IMR-90 (cell line): ENCODE data around the gene KRTAP5-7. TPM values are rescaled to one million over a fixed set of nuclear protein-coding genes. Genes with fewer than 3 reads are reported as not detected.

Source experiments
- ATAC-seq: fragments of 200-7000 bp; cut with Tn5 transposase; 2 replicates; pipeline ENCODE4 v1.9.1; 2020; ENCODE audit warnings: low read depth, mild to moderate bottlenecking, moderate library complexity
- BruUV-seq: library from RNA; stranded (reverse); fragments of 400-500 nt; replicated peaks from 2 replicates; lab custom pipeline; 2021; lab: Mats Ljungman, UMichigan
- CTCF ChIA-PET: fragments of 300-600 bp; formaldehyde crosslinking; extraction: SDS; loops from one replicate; lab custom pipeline; 2021; ENCODE audit warnings: antibody characterized with exemption; lab: Yijun Ruan, JAX
- POLR2A ChIA-PET: fragments of 300-600 bp; sonication (Branson Sonifier 250); formaldehyde crosslinking; loops from one replicate; lab custom pipeline; 2022; ENCODE audit warnings: antibody characterized with exemption; ENCODE audit not compliant: unreplicated experiment; lab: Charles Lee
- DNase-seq: peaks from one replicate; pipeline ENCODE4 v3.0.0; 2013
- H2AFZ ChIP-seq: replicated peaks from 2 replicates; pipeline ENCODE3; 2013; ENCODE audit warnings: low read length, mild to moderate bottlenecking; ENCODE audit not compliant: poor library complexity
- H2AK5ac ChIP-seq: 2 replicates; pipeline ENCODE4 v1.6.1; 2013; ENCODE audit warnings: low read depth, low read length, inconsistent platforms
- H2AK9ac ChIP-seq: replicated peaks from 2 replicates; pipeline ENCODE3; 2013; ENCODE audit warnings: mild to moderate bottlenecking, low read depth, low read length, moderate library complexity; ENCODE audit not compliant: poor library complexity
- H2BK120ac ChIP-seq: 2 replicates; pipeline ENCODE4 v1.6.1; 2013; ENCODE audit warnings: low read depth, low read length, inconsistent platforms
- H2BK15ac ChIP-seq: 3 replicates; pipeline ENCODE4 v1.6.1; 2013; ENCODE audit warnings: low read depth, low read length, inconsistent platforms
- H2BK20ac ChIP-seq: 2 replicates; pipeline ENCODE4 v1.6.1; 2013; ENCODE audit warnings: low read depth, mild to moderate bottlenecking, inconsistent platforms, low read length, moderate library complexity
- H2BK5ac ChIP-seq: 2 replicates; pipeline ENCODE4 v1.6.1; 2013; ENCODE audit warnings: mild to moderate bottlenecking, low read depth, low read length, inconsistent platforms; ENCODE audit not compliant: poor library complexity, severe bottlenecking
- H3K14ac ChIP-seq: replicated peaks from 2 replicates; pipeline ENCODE4 v1.6.1; 2013; ENCODE audit warnings: low read depth, low read length, inconsistent platforms
- H3K18ac ChIP-seq: 2 replicates; pipeline ENCODE4 v1.6.1; 2013; ENCODE audit warnings: low read depth, low read length, control low read depth
- H3K23ac ChIP-seq: 2 replicates; pipeline ENCODE4 v1.6.1; 2013; ENCODE audit warnings: low read depth, low read length, inconsistent platforms
- H3K27ac ChIP-seq: 2 replicates; pipeline ENCODE4 v1.5.1; 2013; ENCODE audit warnings: mild to moderate bottlenecking, control low read depth, low read length; ENCODE audit not compliant: insufficient read depth
- H3K27me3 ChIP-seq: 2 replicates; pipeline ENCODE4 v1.6.1; 2013; ENCODE audit warnings: low read length; ENCODE audit not compliant: control insufficient read depth, insufficient read depth
- H3K36me3 ChIP-seq: 2 replicates; pipeline ENCODE4 v1.6.1; 2013; ENCODE audit warnings: low read length, mixed read lengths; ENCODE audit not compliant: control insufficient read depth, insufficient read depth
- H3K4ac ChIP-seq: 2 replicates; pipeline ENCODE4 v1.6.1; 2013; ENCODE audit warnings: low read depth, low read length, inconsistent platforms
- H3K4me1 ChIP-seq: 2 replicates; pipeline ENCODE4 v1.6.1; 2013; ENCODE audit warnings: low read length, mixed read lengths; ENCODE audit not compliant: control insufficient read depth, insufficient read depth
- H3K4me2 ChIP-seq: 2 replicates; pipeline ENCODE4 v1.6.1; 2013; ENCODE audit warnings: low read depth, mild to moderate bottlenecking, control low read depth, low read length, moderate library complexity
- H3K4me3 ChIP-seq: 2 replicates; pipeline ENCODE4 v1.5.1; 2013; ENCODE audit warnings: low read depth, mild to moderate bottlenecking, control low read depth, low read length, moderate library complexity; ENCODE audit not compliant: insufficient read depth
- H3K56ac ChIP-seq: 2 replicates; pipeline ENCODE4 v1.6.1; 2013; ENCODE audit warnings: low read length, inconsistent platforms; ENCODE audit not compliant: insufficient read depth; ENCODE audit errors: extremely low read depth
- H3K79me1 ChIP-seq, 2 experiments: 2 replicates each; pipeline ENCODE4 v1.6.1; 2013; ENCODE audit warnings: low read length in 2 of 2, inconsistent platforms in 1 of 2, low read depth in 1 of 2
- H3K9ac ChIP-seq: 2 replicates; pipeline ENCODE4 v1.6.1; 2013; ENCODE audit warnings: low read depth, low read length, control low read depth
- H3K9me1 ChIP-seq: 2 replicates; pipeline ENCODE4 v1.6.1; 2013; ENCODE audit warnings: low read length, inconsistent platforms; ENCODE audit not compliant: insufficient read depth
- H3K9me3 ChIP-seq: 2 replicates; pipeline ENCODE4 v1.6.1; 2013; ENCODE audit warnings: low read length; ENCODE audit not compliant: control insufficient read depth, insufficient read depth
- H4K20me1 ChIP-seq: 2 replicates; pipeline ENCODE4 v1.6.1; 2013; ENCODE audit warnings: low read length, inconsistent platforms; ENCODE audit not compliant: insufficient read depth
- H4K5ac ChIP-seq: 2 replicates; pipeline ENCODE4 v1.6.1; 2013; ENCODE audit warnings: mild to moderate bottlenecking, low read depth, low read length, control low read depth
- H4K8ac ChIP-seq, 2 experiments: 2 replicates each; pipeline ENCODE4 v1.6.1; 2013; ENCODE audit warnings: low read depth in 2 of 2, low read length in 2 of 2, control low read depth in 1 of 2, inconsistent platforms in 1 of 2
- H4K91ac ChIP-seq: 2 replicates; pipeline ENCODE4 v1.6.1; 2013; ENCODE audit warnings: low read depth, low read length, inconsistent platforms; ENCODE audit not compliant: insufficient read depth
- BHLHE40 ChIP-seq: fragments of 150-350 bp; IDR thresholded peaks from 2 replicates; pipeline ENCODE4 v1.6.1; 2016; ENCODE audit warnings: mild to moderate bottlenecking, low read depth, low read length
- CEBPB ChIP-seq: IDR thresholded peaks from 2 replicates; pipeline ENCODE4 v1.6.1; 2012; ENCODE audit warnings: low read depth, low read length, improper control_type of control experiment
- CHD1 ChIP-seq: IDR thresholded peaks from 2 replicates; pipeline ENCODE4 v1.6.1; 2012; ENCODE audit warnings: low read depth, low read length, improper control_type of control experiment
- CTCF ChIP-seq: conservative IDR thresholded peaks from 2 replicates; pipeline ENCODE4 v1.5.1; 2012; ENCODE audit warnings: mild to moderate bottlenecking, low read depth, low read length, improper control_type of control experiment
- ELK1 ChIP-seq: fragments of 150-350 bp; IDR thresholded peaks from 2 replicates; pipeline ENCODE4 v1.6.1; 2016; ENCODE audit warnings: low read depth, mild to moderate bottlenecking, low read length, moderate library complexity, borderline replicate concordance
- FOS ChIP-seq: fragments of 150-350 bp; IDR thresholded peaks from 2 replicates; pipeline ENCODE4 v1.6.1; 2016; ENCODE audit warnings: low read depth, low read length
- MAFK ChIP-seq: IDR thresholded peaks from 2 replicates; pipeline ENCODE4 v1.6.1; 2012; ENCODE audit warnings: low read depth, low read length, improper control_type of control experiment
- MAZ ChIP-seq: IDR thresholded peaks from 2 replicates; pipeline ENCODE4 v1.6.1; 2012; ENCODE audit warnings: low read depth, mild to moderate bottlenecking, low read length, improper control_type of control experiment, moderate library complexity, borderline replicate concordance
- MXI1 ChIP-seq: IDR thresholded peaks from 2 replicates; pipeline ENCODE4 v1.6.1; 2012; ENCODE audit warnings: low read depth, mild to moderate bottlenecking, low read length, moderate library complexity, borderline replicate concordance
- NFE2L2 ChIP-seq: fragments of 150-350 bp; IDR thresholded peaks from 2 replicates; pipeline ENCODE4 v1.6.1; 2016; ENCODE audit warnings: low read depth, mild to moderate bottlenecking, low read length
- POLR2A ChIP-seq: IDR thresholded peaks from 2 replicates; pipeline ENCODE4 v1.6.1; 2012; ENCODE audit warnings: mild to moderate bottlenecking, low read depth, low read length
- RAD21 ChIP-seq: IDR thresholded peaks from 2 replicates; pipeline ENCODE4 v1.6.1; 2012; ENCODE audit warnings: low read length, improper control_type of control experiment
- RCOR1 ChIP-seq: IDR thresholded peaks from 2 replicates; pipeline ENCODE4 v1.6.1; 2012; ENCODE audit warnings: mild to moderate bottlenecking, low read length, improper control_type of control experiment; ENCODE audit not compliant: insufficient replicate concordance
- RFX5 ChIP-seq: IDR thresholded peaks from 2 replicates; pipeline ENCODE4 v1.8.0; 2012; ENCODE audit warnings: low read depth, mild to moderate bottlenecking, low read length, moderate library complexity
- SMC3 ChIP-seq: fragments of 150-350 bp; IDR thresholded peaks from 2 replicates; pipeline ENCODE4 v1.6.1; 2016; ENCODE audit warnings: low read depth, mild to moderate bottlenecking, antibody characterized with exemption, low read length, moderate library complexity
- USF2 ChIP-seq: fragments of 150-350 bp; IDR thresholded peaks from 2 replicates; pipeline ENCODE4 v1.6.1; 2017; ENCODE audit warnings: mild to moderate bottlenecking, antibody characterized with exemption, low read length, low read depth
- WGBS, 2 experiments: methylation state at CpG; one replicate each; pipeline versions ENCODE4 v1.1.5 to v1.1.7; 2013; ENCODE audit warnings: missing lambda C conversion rate in 2 of 2; ENCODE audit not compliant: insufficient read length in 1 of 2; ENCODE audit errors: extremely low coverage in 2 of 2; 5-methylcytosine and 5-hydroxymethylcytosine counted together
- dilution Hi-C: fragments of 300-500 bp; cut with HindIII; formaldehyde crosslinking; loops from one replicate; pipeline ENCODE4 v1.14.3; 2018; ENCODE audit warnings: low sequenced_read_pairs; ENCODE audit not compliant: unreplicated experiment
- in situ Hi-C: fragments of 300-500 bp; cut with MboI; formaldehyde crosslinking; loops from 3 replicates; pipeline ENCODE4 v1.14.3; 2019; ENCODE audit warnings: low sequenced_read_pairs, inconsistent platforms, mixed read lengths
- intact Hi-C: fragments of 100-400 bp; cut with micrococcal nuclease; formaldehyde crosslinking; loops from 2 replicates; pipeline ENCODE4 v1.10.0; 2022
- polyA plus RNA-seq, 3 experiments: library from polyadenylated mRNA; depleted of rRNA; stranded (reverse); fragments of >200 nt; gene quantifications; 2 replicates each; pipeline ENCODE4 v1.2.3, GENCODE V29; 2012; ENCODE audit warnings: low replicate concordance in 1 of 3
- total RNA-seq: library from RNA; depleted of rRNA; stranded (reverse); fragments of >200 nt; gene quantifications from 2 replicates; pipeline ENCODE4 v1.2.3, GENCODE V29; 2012

KRTAP5-7 gene
- total and polyA plus RNA-seq, 2 of the 4 experiments (the other 2 are of a cell fraction): not detected

- Histone ChIP-seq H4K5ac (no peak overlapping the region), H3K36me3 (peaks cover 61% of the 10 kb centered on the region), H2AK9ac (no peak overlapping the region), H3K14ac (no peak overlapping the region), H3K4me1 (peaks cover 11% of the 10 kb centered on the region; the same call in 1 of the 2 replicates), H4K91ac (no peak overlapping the region), H3K56ac (no peak overlapping the region), H3K18ac (no peak overlapping the region), H3K9ac (no peak overlapping the region), H2BK5ac (no peak overlapping the region), H3K9me3 (no peaks in the 10 kb centered on the region), H3K27me3 (no peaks in the 10 kb centered on the region), H2BK120ac (no peak overlapping the region), H2AK5ac (no peak overlapping the region), H3K4me3 (no peak overlapping the region), H3K23ac (no peak overlapping the region), H3K79me1 (peaks cover 0 to 4% of the 10 kb centered on the region in 2 experiments; a peak in 1 of 4 replicates), H4K8ac (no peak overlapping the region), H3K27ac (no peak overlapping the region), H3K9me1 (peaks cover 29% of the 10 kb centered on the region), H2BK15ac (no peak overlapping the region), H3K4me2 (no peak overlapping the region), H3K4ac (no peak overlapping the region), H2BK20ac (no peak overlapping the region), H2AFZ (no peak overlapping the region), H4K20me1 (no peaks in the 10 kb centered on the region; the same call in 1 of the 2 replicates)
- TF ChIP-seq MXI1 (no peak), RFX5 (no peak), CHD1 (no peak), CEBPB (no peak), MAFK (no peak), ELK1 (no peak), NFE2L2 (no peak), POLR2A (no peak), MAZ (no peak), RAD21 (no peak), BHLHE40 (no peak), SMC3 (no peak), FOS (no peak), CTCF (no peak), USF2 (no peak), RCOR1 (no peak)
- POLR2A ChIA-PET: no interaction called here
- in situ Hi-C loops (no loop called here), dilution Hi-C loops (no loop called here), intact Hi-C loops (no loop called here)
- no TSS peak for BruUV-seq
- CTCF ChIA-PET: no interaction called here
- WGBS, 2 experiments: 94% methylated on average over 6 of the region's 18 CpGs; no CpG with 5 or more reads in 1 of the 2 experiments
- DNase-seq: no peak
- ATAC-seq: no peak
These were observed 41.6 kb upstream of the KRTAP5-7 start for GRCh38 chr11:71485466-71485865.
